HCT116 (cell line): ENCODE measurements around the gene SLC9B1. TPM values are rescaled to one million over a fixed set of nuclear protein-coding genes. Genes with fewer than 3 reads are reported as not detected.

Source experiments
- ATAC-seq: fragments of 200-7000 bp; cut with Tn5 transposase; 2 replicates; pipeline ENCODE4 v1.9.1; 2020; ENCODE audit warnings: mild to moderate bottlenecking, moderate library complexity
- BruUV-seq: library from RNA; stranded (reverse); fragments of 400-500 nt; replicated peaks from 2 replicates; lab custom pipeline; 2021; lab: Mats Ljungman, UMichigan
- CTCF ChIA-PET: fragments of 300-600 bp; sonication (Branson Sonifier 250); formaldehyde crosslinking; loops from one replicate; lab custom pipeline; 2021; ENCODE audit warnings: antibody characterized with exemption; lab: Charles Lee
- POLR2A ChIA-PET: fragments of 300-600, 350-600 bp; sonication (Branson Sonifier 250); formaldehyde crosslinking; loops from one replicate; lab custom pipeline; 2021; ENCODE audit warnings: antibody characterized with exemption; lab: Charles Lee
- RAD21 ChIA-PET, 2 experiments: fragments of 300-600 bp; sonication (Branson Sonifier 250); formaldehyde crosslinking; loops; one replicate each; lab custom pipeline; 2023; ENCODE audit warnings: low total read pairs in 2 of 2; ENCODE audit not compliant: uncharacterized antibody in 2 of 2, unreplicated experiment in 2 of 2, low non-redundant PET in 1 of 2; lab: Charles Lee
- DNase-seq: peaks from one replicate; pipeline ENCODE4 v3.0.0-alpha.2; 2010; ENCODE audit warnings: low read depth, low spot score
- H2AFZ ChIP-seq: fragments of 200-600 bp; shearing (Covaris generic), sonication (generic); 2 replicates; pipeline ENCODE4 v1.6.1; 2017; ENCODE audit warnings: low read depth, mixed run types, mixed read lengths, antibody characterized with exemption, low read length; ENCODE audit not compliant: poor library complexity, severe bottlenecking
- H3K27ac ChIP-seq: 2 replicates; pipeline ENCODE4 v1.5.1; 2012; ENCODE audit warnings: low read depth, low read length
- H3K27me3 ChIP-seq: fragments of 200-600 bp; sonication (generic); 2 replicates; pipeline ENCODE4 v1.6.1; 2016; ENCODE audit warnings: mixed run types, low read length, mixed read lengths; ENCODE audit not compliant: insufficient read depth
- H3K36me3 ChIP-seq, 2 experiments: fragments of 200-500 bp in 1 of 2; fragments of 200-600 bp in 1 of 2; sonication (Bioruptor generic) in 1 of 2; sonication (generic) in 1 of 2; 2 replicates each; pipeline versions ENCODE4 v1.5.1 to v1.6.1; 2014 to 2016; ENCODE audit warnings: low read length in 2 of 2, inconsistent platforms in 1 of 2, mixed read lengths in 1 of 2, mixed run types in 1 of 2; ENCODE audit not compliant: insufficient read depth in 2 of 2, control insufficient read depth in 1 of 2
- H3K4me1 ChIP-seq, 2 experiments: fragments of 200-600 bp in 1 of 2; sonication (generic) in 1 of 2; 2 replicates each; pipeline versions ENCODE4 v1.5.1 to v1.6.1; 2012 to 2017; ENCODE audit warnings: low read length in 2 of 2, inconsistent platforms in 1 of 2, mild to moderate bottlenecking in 1 of 2, mixed read lengths in 1 of 2, mixed run types in 1 of 2, moderate library complexity in 1 of 2; ENCODE audit not compliant: insufficient read depth in 2 of 2, control insufficient read depth in 1 of 2
- H3K4me2 ChIP-seq: fragments of 200-600 bp; sonication (generic); 2 replicates; pipeline ENCODE4 v1.6.1; 2017; ENCODE audit warnings: mixed run types, low read length, mixed read lengths
- H3K4me3 ChIP-seq, 2 experiments: fragments of 200-600 bp in 1 of 2; sonication (generic) in 1 of 2; replicated peaks in 1 of 2; 2 replicates each; pipeline ENCODE4 v1.5.1; 2011 to 2016; ENCODE audit warnings: low read length in 2 of 2, control low read depth in 1 of 2, low read depth in 1 of 2, mild to moderate bottlenecking in 1 of 2, mixed read lengths in 1 of 2, mixed run types in 1 of 2
- H3K79me2 ChIP-seq: fragments of 200-600 bp; sonication (generic); 2 replicates; pipeline ENCODE4 v1.6.1; 2017; ENCODE audit warnings: mild to moderate bottlenecking, mixed run types, low read length, moderate library complexity, mixed read lengths; ENCODE audit not compliant: insufficient read depth
- H3K9ac ChIP-seq: fragments of 200-600 bp; sonication (generic); 2 replicates; pipeline ENCODE4 v1.6.1; 2016; ENCODE audit warnings: low read length, mixed read lengths
- H3K9me2 ChIP-seq: fragments of 200-600 bp; sonication (generic), shearing (Covaris generic); 2 replicates; pipeline ENCODE4 v1.6.1; 2017; ENCODE audit warnings: mixed run types, mild to moderate bottlenecking, moderate library complexity; ENCODE audit not compliant: insufficient read depth
- H3K9me3 ChIP-seq, 2 experiments: fragments of 200-500 bp in 1 of 2; fragments of 200-600 bp in 1 of 2; sonication (Bioruptor generic) in 1 of 2; sonication (generic) in 1 of 2; 2 replicates each; pipeline ENCODE4 v1.6.1; 2014 to 2017; ENCODE audit warnings: low read length in 2 of 2, mixed read lengths in 2 of 2, inconsistent platforms in 1 of 2, low read depth in 1 of 2, mild to moderate bottlenecking in 1 of 2, mixed run types in 1 of 2, moderate library complexity in 1 of 2; ENCODE audit not compliant: control insufficient read depth in 1 of 2, insufficient read depth in 1 of 2
- H4K20me1 ChIP-seq: fragments of 200-600 bp; sonication (generic), shearing (Covaris generic); 2 replicates; pipeline ENCODE4 v1.6.1; 2017; ENCODE audit warnings: mixed run types, mild to moderate bottlenecking, moderate library complexity; ENCODE audit not compliant: insufficient read depth
- EZH2phosphoT487 ChIP-seq: fragments of 200-600 bp; IDR thresholded peaks from 2 replicates; pipeline ENCODE4 v1.6.1; 2018; ENCODE audit warnings: antibody characterized with exemption, borderline replicate concordance
- JUND ChIP-seq: IDR thresholded peaks from 2 replicates; pipeline ENCODE4 v1.6.1; 2012
- POLR2A ChIP-seq: IDR thresholded peaks from 2 replicates; pipeline ENCODE4 v1.7.0; 2011; ENCODE audit warnings: borderline replicate concordance; ENCODE audit not compliant: insufficient read depth, insufficient read length; ENCODE audit errors: extremely low read depth
- REST ChIP-seq: IDR thresholded peaks from 2 replicates; pipeline ENCODE4 v1.6.1; 2012; ENCODE audit warnings: low read depth
- ZNF274 ChIP-seq: fragments of 200-500 bp; sonication (Bioruptor generic); IDR thresholded peaks from 2 replicates; pipeline ENCODE4 v1.6.1; 2014; ENCODE audit warnings: mild to moderate bottlenecking, low read depth, low read length, inconsistent platforms
- intact Hi-C: fragments of 100-400 bp; cut with micrococcal nuclease; formaldehyde crosslinking; loops from 2 replicates; pipeline ENCODE4 v1.10.0; 2022
- total RNA-seq: library from RNA; stranded (reverse); gene quantifications from one replicate; pipeline ENCODE4 v1.2.1, GENCODE V29; 2021; ENCODE audit not compliant: unreplicated experiment

SLC9B1 gene
- total RNA-seq, 1 experiment from 2014 or later = 0.74 TPM

GRCh38 chr4:103054030-103054429 lies 34.5 kb upstream of the SLC9B1 start:
- RAD21 ChIA-PET = no interaction called here

More at GRCh38 chr4:103054030-103054429, 34.5 kb upstream of the SLC9B1 start:
- no peak for ATAC-seq
- POLR2A ChIA-PET = interaction anchor here (0.6 kb wide), 1 partner anchor 9 kb away, joined by 6 read pairs; no protein-coding TSS in a partner anchor
- H4K20me1 ChIP-seq = no peaks in the 10 kb centered on the region
- H3K9me3 ChIP-seq = no peaks in the 10 kb centered on the region
- H3K79me2 ChIP-seq = no peaks in the 10 kb centered on the region
- no peaks in the 10 kb centered on the region for H3K27me3 ChIP-seq
- intact Hi-C loops = no loop called here
- no peak overlapping the region for H3K4me2 ChIP-seq
- H2AFZ ChIP-seq = no peak overlapping the region
- H3K27ac ChIP-seq = no peak overlapping the region
- TF ChIP-seq ZNF274 = no peak
- no peak for TF ChIP-seq JUND
- TF ChIP-seq POLR2A = no peak
- TF ChIP-seq REST = no peak
- TF ChIP-seq EZH2phosphoT487 = no peak
- TF ChIP-seq, all 23 proteins: peak for 0
- no peaks in the 10 kb centered on the region for H3K4me1 ChIP-seq
- H3K9me2 ChIP-seq = no peaks in the 10 kb centered on the region
- no TSS peak for BruUV-seq
- CTCF ChIA-PET = no interaction called here
- H3K4me3 ChIP-seq = no peak overlapping the region
- no peak overlapping the region for H3K9ac ChIP-seq
- no peak for DNase-seq
- no peaks in the 10 kb centered on the region for H3K36me3 ChIP-seq
